Rectal smooth muscle tissue (tissue), 1 donor: ENCODE measurements around the gene CREB3.

ENCODE experiments used
- H3K27ac ChIP-seq: one replicate; pipeline ENCODE4 v1.7.0; 2013; ENCODE audit warnings: low read depth, low read length, inconsistent platforms
- H3K27me3 ChIP-seq: one replicate; pipeline ENCODE4 v1.7.0; 2013; ENCODE audit warnings: low read length; ENCODE audit not compliant: control insufficient read depth, insufficient read depth
- H3K36me3 ChIP-seq: one replicate; pipeline ENCODE4 v1.7.0; 2013; ENCODE audit warnings: low read length; ENCODE audit not compliant: control insufficient read depth, insufficient read depth
- H3K4me1 ChIP-seq: one replicate; pipeline ENCODE4 v1.7.0; 2013; ENCODE audit warnings: low read length; ENCODE audit not compliant: control insufficient read depth, insufficient read depth
- H3K4me3 ChIP-seq: one replicate; pipeline ENCODE4 v1.7.0; 2013; ENCODE audit warnings: low read length
- H3K9ac ChIP-seq: one replicate; pipeline ENCODE4 v1.7.0; 2013; ENCODE audit warnings: low read length

CREB3 gene, protein sequence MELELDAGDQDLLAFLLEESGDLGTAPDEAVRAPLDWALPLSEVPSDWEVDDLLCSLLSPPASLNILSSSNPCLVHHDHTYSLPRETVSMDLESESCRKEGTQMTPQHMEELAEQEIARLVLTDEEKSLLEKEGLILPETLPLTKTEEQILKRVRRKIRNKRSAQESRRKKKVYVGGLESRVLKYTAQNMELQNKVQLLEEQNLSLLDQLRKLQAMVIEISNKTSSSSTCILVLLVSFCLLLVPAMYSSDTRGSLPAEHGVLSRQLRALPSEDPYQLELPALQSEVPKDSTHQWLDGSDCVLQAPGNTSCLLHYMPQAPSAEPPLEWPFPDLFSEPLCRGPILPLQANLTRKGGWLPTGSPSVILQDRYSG

DNA sequence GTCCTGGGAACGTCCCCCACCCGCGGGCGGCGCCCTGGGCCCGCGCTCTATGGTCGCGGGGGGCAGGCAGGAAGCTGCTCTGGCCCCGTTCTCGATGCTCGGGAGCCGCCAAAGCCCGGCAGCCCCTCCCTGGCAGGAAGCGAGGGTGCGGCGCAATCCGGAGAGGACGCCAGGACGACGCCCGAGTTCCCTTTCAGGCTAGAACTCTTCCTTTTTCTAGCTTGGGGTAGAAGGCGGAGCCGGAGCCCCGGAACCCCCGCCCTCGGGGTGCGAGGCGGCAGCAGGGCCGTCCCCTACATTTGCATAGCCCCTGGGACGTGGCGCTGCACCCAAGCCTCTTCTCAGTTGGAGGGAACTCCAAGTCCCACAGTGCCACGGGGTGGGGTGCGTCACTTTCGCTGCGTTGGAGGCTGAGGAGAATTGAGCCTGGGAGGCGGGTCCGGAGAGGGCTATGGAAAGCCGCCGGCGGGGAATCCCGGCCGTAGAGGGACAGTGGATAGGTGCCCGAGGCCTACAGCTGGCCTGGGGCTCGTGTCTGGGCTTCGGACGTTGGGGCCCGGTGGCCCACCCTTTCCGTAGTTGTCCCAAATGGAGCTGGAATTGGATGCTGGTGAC, at the start of gene CREB3, which contains the start of gene TLN1:
CREB3 (plus strand) TSS at position 482 of the 615 bp plus-strand sequence; CDS start at position 589, 107 bp downstream.
TLN1 (minus strand) TSS at position 11 of the 615 bp plus-strand sequence. CDS start 6,501 bp downstream, outside the sequence.
- Histone ChIP-seq H3K27me3 (no peaks in the 10 kb centered on the region), H3K36me3 (peaks cover 23% of the 10 kb centered on the region), H3K4me3 (peak within 1 kb of the TSS; percentile 73), H3K4me1 (peaks cover 44% of the 10 kb centered on the region), H3K9ac (peak within 1 kb of the TSS; percentile 85), H3K27ac (peak within 1 kb of the TSS; percentile 94)

DNA sequence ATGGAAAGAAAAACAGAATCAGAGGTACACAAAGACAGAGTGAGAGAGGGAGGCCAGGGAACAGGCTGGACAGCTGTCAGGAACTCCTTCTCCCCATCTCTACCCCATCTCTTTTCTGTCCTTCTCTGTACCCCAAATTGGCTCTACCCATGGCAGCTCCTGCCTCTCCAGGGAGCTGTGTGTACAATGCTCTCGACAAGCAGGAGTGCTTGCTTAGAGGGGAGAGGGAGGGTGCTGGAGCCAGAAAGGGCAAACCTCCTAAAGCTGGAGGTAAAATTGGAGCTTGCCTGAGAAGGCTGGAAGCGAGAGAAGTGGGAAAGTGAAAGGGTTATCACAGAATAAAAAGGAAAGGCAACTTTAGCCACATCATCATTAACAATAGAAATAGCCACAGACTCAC, 49.1 kb upstream of the CREB3 start:
- no peaks in the 10 kb centered on the region for H3K27me3 ChIP-seq
- H3K27ac ChIP-seq = peak overlapping the region; percentile 99
- H3K36me3 ChIP-seq = peaks cover 33% of the 10 kb centered on the region
- H3K9ac ChIP-seq = no peak overlapping the region
- H3K4me1 ChIP-seq = peaks cover 25% of the 10 kb centered on the region
- H3K4me3 ChIP-seq = no peak overlapping the region

DNA sequence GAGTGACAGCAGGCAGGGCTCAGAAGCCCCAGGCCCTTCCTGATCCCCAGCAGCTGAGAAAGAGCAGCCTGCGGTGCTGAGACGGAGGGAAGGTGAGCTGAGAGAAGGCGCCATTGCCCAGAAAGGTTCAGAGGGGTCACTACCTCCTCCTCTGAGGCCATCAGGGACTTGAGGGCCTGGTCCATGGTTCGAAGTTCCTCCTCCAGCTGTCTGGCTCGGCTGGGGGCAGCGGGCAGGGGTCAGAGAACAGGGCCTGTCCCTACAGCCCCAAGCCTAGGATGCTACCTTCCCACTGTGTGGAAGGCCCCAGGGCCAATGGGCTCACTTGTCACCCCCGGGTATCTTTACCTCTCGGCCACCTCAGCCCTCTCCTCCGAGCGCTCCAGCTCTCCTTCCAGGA, 47.5 kb upstream of the CREB3 start:
- Histone ChIP-seq H3K4me1 (peaks cover 25% of the 10 kb centered on the region), H3K36me3 (peaks cover 33% of the 10 kb centered on the region), H3K4me3 (peak overlapping the region; percentile 62), H3K27me3 (no peaks in the 10 kb centered on the region), H3K27ac (peak overlapping the region; percentile 99), H3K9ac (no peak overlapping the region)

DNA sequence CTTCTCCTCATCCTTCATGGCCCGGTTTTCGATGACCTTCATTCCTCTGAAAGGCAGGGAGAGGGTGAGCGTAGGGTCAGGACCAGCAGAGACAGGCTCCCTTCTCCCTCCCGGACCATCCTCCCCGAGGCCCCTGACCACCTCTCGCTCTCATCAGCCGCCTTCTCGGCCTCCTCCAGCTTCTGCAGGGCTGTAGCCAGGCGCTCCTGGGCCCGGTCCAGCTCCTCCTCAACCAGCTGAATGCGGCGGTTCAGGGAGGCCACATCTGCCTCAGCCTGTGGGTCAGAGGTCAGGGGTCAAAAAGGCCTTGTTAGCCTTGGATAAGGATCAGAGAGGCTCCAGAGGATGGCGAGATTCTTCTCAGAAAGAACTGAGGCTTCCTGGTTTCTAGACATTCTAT, 47.0 kb upstream of the CREB3 start:
- Histone ChIP-seq H3K27ac (peak overlapping the region; percentile 99), H3K27me3 (no peaks in the 10 kb centered on the region), H3K36me3 (peaks cover 33% of the 10 kb centered on the region), H3K4me3 (peak overlapping the region; percentile 62), H3K9ac (no peak overlapping the region), H3K4me1 (peaks cover 25% of the 10 kb centered on the region)

DNA sequence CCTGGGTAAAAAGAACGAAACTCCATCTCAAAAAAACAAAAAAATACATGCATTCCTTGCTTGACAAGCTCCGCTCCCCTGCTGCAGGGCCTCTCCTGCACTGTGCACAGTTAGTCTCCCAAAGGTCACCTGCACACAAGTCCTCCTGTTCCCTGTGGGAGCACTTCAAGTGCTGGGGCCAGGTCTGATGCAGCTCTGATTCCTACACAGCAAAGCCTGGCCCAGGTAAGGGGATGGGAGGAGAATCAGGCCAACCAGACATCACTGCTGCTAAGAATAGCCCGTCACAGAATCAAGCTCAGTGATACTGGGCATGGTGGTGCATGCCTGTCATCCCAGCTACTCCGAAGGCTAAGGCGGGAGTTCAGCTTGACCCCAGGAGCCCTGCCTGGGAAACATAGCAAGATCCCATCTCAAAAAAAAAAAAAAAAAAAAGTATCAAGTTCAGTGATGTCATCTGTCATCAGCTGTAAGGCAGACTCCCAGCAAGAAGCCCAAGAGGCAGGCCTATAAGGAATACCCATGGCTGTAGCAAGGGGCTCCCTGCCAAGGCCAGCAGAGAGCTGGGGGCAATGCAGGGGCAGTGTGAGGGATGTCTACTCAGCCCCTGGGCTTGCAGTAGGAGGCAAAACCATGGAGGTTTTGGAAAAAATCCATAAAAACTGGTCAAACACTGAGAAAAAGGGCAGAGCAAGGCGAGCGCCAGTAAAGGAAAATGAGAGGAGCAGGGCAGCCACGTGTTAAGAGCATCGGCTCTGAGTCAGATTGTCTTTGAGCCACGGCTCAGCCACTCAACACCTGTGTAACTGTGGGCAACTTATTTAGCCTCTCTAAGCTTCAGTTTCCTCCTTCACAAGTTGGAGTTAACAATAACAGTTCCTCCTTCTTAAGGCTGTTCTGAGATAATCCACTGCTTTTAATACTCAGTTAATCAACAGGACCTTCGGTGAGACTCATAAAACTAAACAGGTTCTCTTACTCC, 46.0 kb upstream of the CREB3 start:
- Histone ChIP-seq H3K4me1 (peaks cover 29% of the 10 kb centered on the region), H3K27me3 (no peaks in the 10 kb centered on the region), H3K9ac (no peak overlapping the region), H3K36me3 (peaks cover 33% of the 10 kb centered on the region), H3K4me3 (peak overlapping the region; percentile 72), H3K27ac (peak overlapping the region; percentile 99)

DNA sequence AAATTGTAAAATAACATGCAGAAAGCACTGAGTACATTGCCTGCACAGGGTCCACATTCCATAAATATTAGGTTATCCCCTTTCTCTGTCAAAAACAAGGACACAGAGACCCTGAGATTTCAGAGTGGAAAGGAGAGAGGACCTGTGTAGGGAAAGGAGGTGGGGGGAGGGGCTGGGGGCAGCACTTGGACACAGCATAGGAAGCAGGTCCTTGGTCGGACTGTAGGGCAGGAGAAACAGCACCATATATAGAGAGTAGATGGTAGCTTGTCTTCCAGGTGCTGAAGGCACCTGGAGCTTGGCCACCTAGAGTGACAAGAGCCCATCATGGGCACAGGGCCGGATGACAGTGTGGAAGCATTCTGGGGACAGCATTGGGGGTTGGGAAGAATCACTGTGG, 45.2 kb upstream of the CREB3 start:
- Histone ChIP-seq H3K27me3 (no peaks in the 10 kb centered on the region), H3K36me3 (peaks cover 30% of the 10 kb centered on the region), H3K9ac (no peak overlapping the region), H3K4me1 (peaks cover 30% of the 10 kb centered on the region), H3K27ac (peak overlapping the region; percentile 99), H3K4me3 (peak overlapping the region; percentile 72)

DNA sequence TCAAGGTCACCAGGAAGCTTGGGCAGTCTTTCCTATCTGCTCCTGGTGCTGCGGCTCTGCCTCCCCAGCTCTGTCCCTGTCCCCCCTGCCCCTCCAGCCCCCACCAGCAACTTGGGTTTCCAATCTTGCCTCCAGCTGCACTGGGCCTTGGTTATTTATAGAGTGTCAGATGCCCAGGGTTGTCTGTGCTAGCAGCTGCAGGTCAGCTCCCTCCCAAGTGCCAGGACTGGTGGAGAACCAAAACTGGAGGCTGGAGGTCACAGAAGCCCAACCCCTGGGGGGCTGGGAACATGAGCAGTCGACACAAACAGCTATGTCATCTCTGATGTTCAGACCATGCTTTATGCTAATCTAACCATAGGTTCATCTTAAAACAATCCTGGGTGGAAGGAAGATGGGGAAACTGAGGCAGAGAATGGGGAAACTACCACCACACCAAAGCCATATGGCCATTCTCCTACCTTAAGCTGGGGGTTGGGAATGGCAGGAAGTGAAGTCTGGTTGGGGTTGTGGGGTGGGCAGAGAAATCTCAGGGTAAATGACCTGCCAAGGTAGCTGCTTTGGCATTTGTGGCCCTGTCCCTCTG, 44.4 kb upstream of the CREB3 start:
- Histone ChIP-seq H3K36me3 (peaks cover 23% of the 10 kb centered on the region), H3K4me1 (peaks cover 30% of the 10 kb centered on the region), H3K27ac (peak overlapping the region; percentile 99), H3K27me3 (no peaks in the 10 kb centered on the region), H3K4me3 (peak overlapping the region; percentile 72), H3K9ac (peak overlapping the region; percentile 46)

DNA sequence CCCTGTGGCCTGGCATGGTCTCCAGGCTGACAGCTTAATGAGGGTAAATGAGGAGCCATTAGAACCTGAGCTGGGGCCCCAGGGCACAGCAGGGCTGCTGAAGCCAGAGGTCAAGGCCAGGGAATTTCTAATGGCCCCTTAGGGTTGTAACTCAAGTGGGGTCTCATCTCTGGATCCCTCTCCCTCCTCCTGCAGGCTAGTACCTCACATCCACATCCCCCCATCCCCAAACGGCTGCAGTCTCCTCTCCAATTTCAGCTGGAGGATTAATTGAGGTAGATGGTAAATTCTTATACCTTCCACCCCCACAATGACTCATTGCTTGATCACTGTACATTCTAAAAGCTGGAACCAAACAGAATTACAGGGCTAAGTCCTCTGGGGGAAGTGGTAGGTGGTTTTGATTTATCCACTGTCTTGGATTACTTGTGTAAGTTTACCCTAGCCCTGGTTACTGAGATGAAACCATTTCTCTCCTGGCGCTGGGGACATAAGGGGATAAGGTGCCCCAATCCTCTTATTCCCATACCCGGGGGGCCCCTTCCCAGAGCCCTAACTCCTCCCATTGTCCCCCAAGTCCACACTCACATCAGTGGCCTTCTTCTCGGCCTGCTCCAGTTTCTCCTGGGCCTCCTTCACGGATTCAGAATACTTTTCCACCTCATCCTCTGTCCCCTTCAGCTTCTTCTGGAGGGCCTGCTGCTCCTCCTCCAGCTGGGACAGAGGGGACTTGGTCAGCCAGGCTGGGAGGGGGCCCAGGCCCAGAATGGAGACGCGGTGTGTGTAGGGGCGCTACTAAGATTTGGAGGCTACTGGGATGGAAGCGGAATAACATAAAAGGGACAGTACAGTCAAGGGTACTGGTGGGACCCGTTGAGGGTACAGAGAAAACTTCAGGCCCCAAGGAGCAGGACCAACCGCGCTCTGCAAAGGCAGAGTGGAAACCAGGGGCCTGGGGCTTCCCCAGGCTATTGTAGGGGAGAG, 43.6 kb upstream of the CREB3 start:
- peak overlapping the region; percentile 72 for H3K4me3 ChIP-seq
- H3K36me3 ChIP-seq = peaks cover 16% of the 10 kb centered on the region
- peak overlapping the region; percentile 85 for H3K9ac ChIP-seq
- H3K27me3 ChIP-seq = no peaks in the 10 kb centered on the region
- peaks cover 22% of the 10 kb centered on the region for H3K4me1 ChIP-seq
- peak overlapping the region; percentile 99 for H3K27ac ChIP-seq

DNA sequence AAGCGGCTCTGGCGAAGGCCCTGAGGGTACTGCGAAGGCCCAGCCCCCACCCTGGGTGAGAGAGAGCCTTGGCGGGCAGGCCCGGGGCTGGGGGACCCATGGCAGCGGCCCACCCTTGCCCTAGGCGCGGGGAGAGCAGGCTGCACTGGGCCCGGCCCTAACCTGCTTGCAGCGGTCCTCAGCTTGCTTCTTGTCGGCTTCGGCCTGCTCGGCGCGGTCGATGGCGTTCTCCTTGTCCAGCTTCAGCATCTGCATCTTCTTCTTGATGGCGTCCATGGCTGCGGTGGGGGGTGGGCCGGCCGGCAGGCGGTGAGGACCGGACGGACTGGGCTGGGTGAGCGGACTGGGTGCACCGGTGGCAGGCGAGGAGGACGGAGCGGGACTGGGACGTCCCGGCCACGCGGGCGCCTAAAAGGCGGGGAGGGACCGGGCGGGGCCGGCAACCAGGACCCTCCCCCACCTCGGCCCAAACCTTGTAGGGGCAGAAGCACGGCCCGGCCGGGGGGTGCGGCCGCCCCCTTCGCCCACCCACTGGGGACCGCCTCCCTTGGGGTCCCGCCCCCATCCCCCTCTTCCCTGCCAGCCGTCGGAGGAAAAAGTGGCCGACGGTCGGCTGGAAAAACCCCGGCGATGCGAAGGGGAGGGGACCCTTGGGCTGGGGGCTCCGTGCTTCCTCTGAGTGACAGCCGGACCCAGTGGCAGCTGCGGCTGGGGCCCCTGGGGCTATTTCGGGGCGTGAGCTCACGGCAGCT, 42.7 kb upstream of the CREB3 start, which contains the start of gene TPM2:
TPM2 (minus strand) TSS at position 384 of the 752 bp plus-strand sequence; CDS start at position 276, 108 bp downstream.
- Histone ChIP-seq H3K36me3 (peaks cover 9% of the 10 kb centered on the region), H3K4me1 (peaks cover 15% of the 10 kb centered on the region), H3K27ac (peak within 1 kb of the TSS; percentile 99), H3K4me3 (peak within 1 kb of the TSS; percentile 82), H3K27me3 (no peaks in the 10 kb centered on the region), H3K9ac (peak within 1 kb of the TSS; percentile 85)

DNA sequence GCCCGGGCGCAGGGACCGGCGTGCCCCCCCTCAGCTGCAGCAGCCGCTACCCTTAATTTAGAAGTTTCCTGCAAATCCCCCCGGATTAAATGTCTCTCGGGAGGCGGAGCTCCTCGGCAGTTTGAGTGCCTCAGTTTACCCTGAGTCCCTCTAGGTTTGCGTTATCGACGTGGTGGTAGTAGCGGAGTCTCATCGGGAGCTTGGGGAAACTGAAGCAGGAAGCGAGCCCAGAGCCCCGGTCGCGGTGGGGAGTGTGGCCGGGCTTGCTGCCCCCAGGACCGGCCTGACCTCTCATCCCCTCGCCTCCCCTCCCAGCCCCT, 42.2 kb upstream of the CREB3 start:
- peak overlapping the region; percentile 10 for H3K9ac ChIP-seq
- H3K4me3 ChIP-seq = peak overlapping the region; percentile 82
- H3K36me3 ChIP-seq = peaks cover 4% of the 10 kb centered on the region
- peak overlapping the region; percentile 99 for H3K27ac ChIP-seq
- peaks cover 10% of the 10 kb centered on the region for H3K4me1 ChIP-seq
- H3K27me3 ChIP-seq = no peaks in the 10 kb centered on the region
